PFSK-1 (cell line): ENCODE results near the gene LIN7B.

ENCODE experiments used
- POLR2AphosphoS5 ChIP-seq: IDR thresholded peaks from 2 replicates; pipeline ENCODE4 v1.6.1; 2012; ENCODE audit warnings: low read depth, mild to moderate bottlenecking, control low read depth, low read length, moderate library complexity
- SIN3A ChIP-seq: IDR thresholded peaks from 2 replicates; pipeline ENCODE4 v1.6.1; 2012; ENCODE audit warnings: mild to moderate bottlenecking, low read length, moderate library complexity, borderline replicate concordance; ENCODE audit not compliant: insufficient read depth
- TAF1 ChIP-seq: IDR thresholded peaks from 2 replicates; pipeline ENCODE4 v1.6.1; 2012; ENCODE audit warnings: low read length, control low read depth, borderline replicate concordance; ENCODE audit not compliant: insufficient read depth
- TF ChIP-seq, protein P1 (sequence below), 2 experiments: IDR thresholded peaks; 2 replicates each; pipeline versions ENCODE4 v1.6.1 to v1.8.0; 2011 to 2012; ENCODE audit warnings: low read depth in 2 of 2, low read length in 2 of 2, control low read depth in 1 of 2, inconsistent platforms in 1 of 2, mild to moderate bottlenecking in 1 of 2, moderate library complexity in 1 of 2; ENCODE audit not compliant: insufficient read depth in 1 of 2

DNA sequence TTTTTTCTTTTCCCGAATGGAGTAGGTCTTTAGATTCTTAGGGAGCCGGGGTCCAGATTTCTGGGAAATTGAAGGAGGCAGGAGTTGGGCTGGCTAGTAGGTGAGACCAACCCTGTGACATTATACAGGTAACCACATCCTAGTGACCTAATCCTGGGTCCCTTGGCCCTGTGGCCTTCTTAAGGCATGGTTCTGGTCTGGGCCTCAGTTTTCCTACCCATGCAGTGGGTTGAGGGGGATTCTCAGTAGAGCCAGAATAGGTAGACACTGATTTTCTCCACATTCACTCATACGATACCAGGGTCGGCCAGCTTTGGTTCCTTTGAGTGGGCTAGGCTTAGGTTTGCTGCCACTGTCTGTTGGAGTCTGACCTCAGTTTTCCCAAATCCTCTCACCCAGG is 12.4 kb downstream of the LIN7B start:
- TF ChIP-seq POLR2AphosphoS5 (no peak), TAF1 (no peak), SIN3A (no peak)
- TF ChIP-seq, protein P1, sequence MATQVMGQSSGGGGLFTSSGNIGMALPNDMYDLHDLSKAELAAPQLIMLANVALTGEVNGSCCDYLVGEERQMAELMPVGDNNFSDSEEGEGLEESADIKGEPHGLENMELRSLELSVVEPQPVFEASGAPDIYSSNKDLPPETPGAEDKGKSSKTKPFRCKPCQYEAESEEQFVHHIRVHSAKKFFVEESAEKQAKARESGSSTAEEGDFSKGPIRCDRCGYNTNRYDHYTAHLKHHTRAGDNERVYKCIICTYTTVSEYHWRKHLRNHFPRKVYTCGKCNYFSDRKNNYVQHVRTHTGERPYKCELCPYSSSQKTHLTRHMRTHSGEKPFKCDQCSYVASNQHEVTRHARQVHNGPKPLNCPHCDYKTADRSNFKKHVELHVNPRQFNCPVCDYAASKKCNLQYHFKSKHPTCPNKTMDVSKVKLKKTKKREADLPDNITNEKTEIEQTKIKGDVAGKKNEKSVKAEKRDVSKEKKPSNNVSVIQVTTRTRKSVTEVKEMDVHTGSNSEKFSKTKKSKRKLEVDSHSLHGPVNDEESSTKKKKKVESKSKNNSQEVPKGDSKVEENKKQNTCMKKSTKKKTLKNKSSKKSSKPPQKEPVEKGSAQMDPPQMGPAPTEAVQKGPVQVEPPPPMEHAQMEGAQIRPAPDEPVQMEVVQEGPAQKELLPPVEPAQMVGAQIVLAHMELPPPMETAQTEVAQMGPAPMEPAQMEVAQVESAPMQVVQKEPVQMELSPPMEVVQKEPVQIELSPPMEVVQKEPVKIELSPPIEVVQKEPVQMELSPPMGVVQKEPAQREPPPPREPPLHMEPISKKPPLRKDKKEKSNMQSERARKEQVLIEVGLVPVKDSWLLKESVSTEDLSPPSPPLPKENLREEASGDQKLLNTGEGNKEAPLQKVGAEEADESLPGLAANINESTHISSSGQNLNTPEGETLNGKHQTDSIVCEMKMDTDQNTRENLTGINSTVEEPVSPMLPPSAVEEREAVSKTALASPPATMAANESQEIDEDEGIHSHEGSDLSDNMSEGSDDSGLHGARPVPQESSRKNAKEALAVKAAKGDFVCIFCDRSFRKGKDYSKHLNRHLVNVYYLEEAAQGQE (IDR thresholded peaks at IDR 0.05; ENCODE audit: insufficient read depth in 1 of 2, low read depth in 2 of 2, low read length in 2 of 2): no peak
